Fibroblast of villous mesenchyme (primary cell): Measurements from ENCODE around the gene RAI14. TPM values are rescaled to one million over a fixed set of nuclear protein-coding genes. Genes with fewer than 3 reads are reported as not detected.
A peak's percentile ranks its signal among the peaks of the same experiment; 100 is the strongest.

Experiments
- DNase-seq: peaks from one replicate; pipeline ENCODE4 v3.0.0-alpha.2; 2010; ENCODE audit warnings: low read depth
- H3K4me3 ChIP-seq: 2 replicates; pipeline ENCODE4 v1.5.1; 2011; ENCODE audit warnings: low read depth, mild to moderate bottlenecking, low read length
- total RNA-seq: library from RNA; depleted of rRNA; stranded (reverse); fragments of >200 nt; gene quantifications from 2 replicates; pipeline ENCODE4 v1.2.3, GENCODE V29; 2012
- TF ChIP-seq, protein P1 (sequence below): IDR thresholded peaks from 2 replicates; pipeline ENCODE4 v1.5.1; 2012; ENCODE audit warnings: low read depth, mild to moderate bottlenecking, low read length; ENCODE audit not compliant: insufficient read depth

Gene RAI14
- total RNA-seq, 1 donor, result 291 TPM

DNA sequence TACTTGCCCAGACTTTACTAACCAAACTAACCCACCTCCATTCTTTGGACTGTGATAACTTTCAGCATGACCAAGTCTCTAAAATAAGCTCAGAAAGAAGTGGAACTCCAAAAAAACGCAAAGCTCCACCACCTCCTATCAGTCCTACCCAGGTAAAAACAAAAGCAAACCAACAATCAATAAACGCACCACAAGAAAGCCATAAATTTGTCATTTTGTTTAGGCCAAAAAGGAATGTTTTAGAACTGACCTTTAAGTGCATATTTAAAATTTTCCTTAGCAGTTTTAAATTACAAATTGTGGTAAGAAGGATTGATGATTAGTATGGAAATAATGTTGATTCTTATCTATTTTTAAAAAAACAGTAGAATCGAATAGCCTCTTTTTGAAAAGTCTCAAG is 157.4 kb downstream of the RAI14 start:
- no peak overlapping the region for H3K4me3 ChIP-seq
- DNase-seq, result no peak
- TF ChIP-seq, protein P1, sequence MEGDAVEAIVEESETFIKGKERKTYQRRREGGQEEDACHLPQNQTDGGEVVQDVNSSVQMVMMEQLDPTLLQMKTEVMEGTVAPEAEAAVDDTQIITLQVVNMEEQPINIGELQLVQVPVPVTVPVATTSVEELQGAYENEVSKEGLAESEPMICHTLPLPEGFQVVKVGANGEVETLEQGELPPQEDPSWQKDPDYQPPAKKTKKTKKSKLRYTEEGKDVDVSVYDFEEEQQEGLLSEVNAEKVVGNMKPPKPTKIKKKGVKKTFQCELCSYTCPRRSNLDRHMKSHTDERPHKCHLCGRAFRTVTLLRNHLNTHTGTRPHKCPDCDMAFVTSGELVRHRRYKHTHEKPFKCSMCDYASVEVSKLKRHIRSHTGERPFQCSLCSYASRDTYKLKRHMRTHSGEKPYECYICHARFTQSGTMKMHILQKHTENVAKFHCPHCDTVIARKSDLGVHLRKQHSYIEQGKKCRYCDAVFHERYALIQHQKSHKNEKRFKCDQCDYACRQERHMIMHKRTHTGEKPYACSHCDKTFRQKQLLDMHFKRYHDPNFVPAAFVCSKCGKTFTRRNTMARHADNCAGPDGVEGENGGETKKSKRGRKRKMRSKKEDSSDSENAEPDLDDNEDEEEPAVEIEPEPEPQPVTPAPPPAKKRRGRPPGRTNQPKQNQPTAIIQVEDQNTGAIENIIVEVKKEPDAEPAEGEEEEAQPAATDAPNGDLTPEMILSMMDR, result no peak

DNA sequence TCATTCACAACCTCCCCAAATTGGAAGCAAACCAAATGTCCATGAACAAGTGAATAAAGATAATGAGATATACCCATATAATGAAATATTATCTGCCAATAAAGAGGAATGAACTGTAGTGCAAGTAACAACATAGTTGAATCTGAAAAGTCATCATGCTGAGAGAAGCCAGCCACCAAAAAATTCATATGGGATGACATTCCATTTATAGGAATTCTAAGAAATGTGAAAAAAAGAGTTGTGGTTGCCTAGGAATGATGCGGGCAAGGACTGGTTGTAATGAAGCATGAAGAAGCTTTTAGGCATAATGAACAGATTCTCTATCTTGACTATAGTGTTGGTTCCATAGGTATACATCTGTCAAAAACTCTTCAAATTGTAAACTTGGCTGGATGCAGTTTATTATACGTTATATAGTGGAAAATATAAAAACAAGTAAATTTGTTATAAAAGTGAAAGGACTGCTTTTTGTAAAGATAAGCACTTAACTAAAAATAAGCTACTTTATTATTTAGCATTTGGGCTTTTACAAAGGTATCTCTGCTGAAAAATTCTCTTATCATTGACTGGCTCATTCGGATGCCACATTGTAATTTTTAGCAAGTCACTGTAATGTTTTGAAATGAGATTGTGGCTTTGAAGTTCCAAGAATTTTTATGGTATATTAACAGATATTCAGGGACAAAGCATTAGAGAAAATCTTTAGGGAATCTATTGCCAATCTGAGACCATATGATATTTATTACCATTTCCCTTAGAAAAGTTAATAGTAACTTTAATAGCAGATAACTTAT is 161.6 kb downstream of the RAI14 start:
- no peak overlapping the region for H3K4me3 ChIP-seq
- DNase-seq, result no peak
- TF ChIP-seq, protein P1, result no peak

DNA sequence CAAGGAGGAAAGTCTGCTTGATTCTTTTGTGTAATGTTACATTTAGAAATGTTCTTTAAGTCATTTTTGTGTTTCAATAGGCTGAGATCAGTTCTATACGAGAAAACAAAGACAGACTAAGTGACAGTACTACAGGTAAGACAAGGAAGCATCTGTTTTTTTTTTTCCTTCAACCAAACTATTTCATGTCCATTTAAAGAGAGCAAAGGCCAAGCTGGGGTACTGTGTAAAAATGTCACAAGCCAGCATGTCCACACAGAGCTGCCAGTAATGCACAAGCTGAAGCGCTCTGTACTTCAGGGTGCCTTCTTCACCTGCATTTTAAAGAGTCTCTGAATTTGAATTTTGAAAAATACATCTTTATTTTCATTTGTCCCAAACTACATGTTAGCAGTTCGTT is 162.6 kb downstream of the RAI14 start:
- TF ChIP-seq, protein P1, result no peak
- no peak overlapping the region for H3K4me3 ChIP-seq
- no peak for DNase-seq

DNA sequence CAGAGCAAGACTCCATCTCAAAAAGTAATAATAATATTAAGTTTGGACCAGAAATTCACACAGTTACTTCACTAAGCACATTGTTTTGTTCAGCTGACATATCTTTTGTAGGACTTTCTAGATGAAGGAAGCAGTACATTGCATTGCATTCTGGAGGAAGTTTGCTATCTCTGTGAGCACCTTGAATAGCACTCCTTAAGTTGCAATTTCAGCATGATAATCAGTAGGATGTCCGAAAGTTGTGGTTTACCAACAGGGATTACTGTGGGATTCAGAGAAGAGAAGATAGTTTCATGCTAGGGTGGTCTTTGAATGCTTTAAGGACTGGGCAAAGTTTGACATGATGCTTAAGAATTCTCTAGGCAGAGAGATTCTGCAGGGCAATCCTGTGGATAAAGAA is 164.5 kb downstream of the RAI14 start:
- TF ChIP-seq, protein P1, result no peak
- no peak overlapping the region for H3K4me3 ChIP-seq
- no peak for DNase-seq

DNA sequence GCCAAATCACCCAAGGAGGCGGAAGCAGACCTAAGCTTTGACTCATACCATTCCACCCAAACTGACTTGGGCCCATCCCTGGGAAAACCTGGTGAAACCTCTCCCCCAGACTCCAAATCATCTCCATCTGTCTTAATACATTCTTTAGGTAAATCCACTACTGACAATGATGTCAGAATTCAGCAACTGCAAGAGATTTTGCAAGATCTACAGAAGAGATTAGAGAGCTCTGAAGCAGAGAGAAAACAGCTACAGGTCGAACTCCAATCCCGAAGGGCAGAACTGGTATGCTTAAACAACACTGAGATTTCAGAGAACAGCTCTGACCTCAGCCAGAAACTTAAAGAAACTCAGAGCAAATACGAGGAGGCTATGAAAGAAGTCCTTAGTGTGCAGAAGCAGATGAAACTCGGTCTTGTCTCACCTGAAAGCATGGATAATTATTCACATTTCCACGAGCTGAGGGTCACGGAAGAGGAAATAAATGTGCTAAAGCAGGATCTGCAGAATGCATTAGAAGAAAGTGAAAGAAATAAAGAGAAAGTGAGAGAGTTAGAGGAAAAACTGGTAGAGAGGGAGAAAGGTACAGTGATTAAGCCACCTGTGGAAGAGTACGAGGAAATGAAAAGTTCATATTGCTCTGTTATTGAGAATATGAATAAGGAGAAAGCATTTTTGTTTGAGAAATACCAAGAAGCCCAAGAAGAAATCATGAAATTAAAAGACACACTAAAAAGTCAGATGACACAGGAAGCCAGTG is 167.0 kb downstream of the RAI14 start:
- no peak overlapping the region for H3K4me3 ChIP-seq
- TF ChIP-seq, protein P1, result no peak
- peak; percentile 83 for DNase-seq

DNA sequence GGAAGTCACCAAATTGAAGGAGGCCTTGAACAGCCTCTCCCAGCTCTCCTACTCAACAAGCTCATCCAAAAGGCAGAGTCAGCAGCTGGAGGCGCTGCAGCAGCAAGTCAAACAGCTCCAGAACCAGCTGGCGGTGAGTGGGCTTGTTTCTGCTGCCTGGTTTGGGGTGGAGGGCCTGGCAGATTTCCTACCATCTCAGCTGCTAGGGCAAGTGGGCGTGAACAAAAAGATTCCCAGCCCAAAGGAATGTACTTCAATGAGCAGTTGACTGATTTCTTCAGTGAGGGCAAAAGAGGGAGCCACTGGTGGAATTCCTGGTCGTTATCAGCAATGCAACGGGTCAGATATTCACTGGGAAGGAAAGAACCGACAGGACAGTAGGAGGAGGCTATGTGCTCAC is 170.2 kb downstream of the RAI14 start:
- H3K4me3 ChIP-seq, result no peak overlapping the region
- peak; percentile 45 for DNase-seq
- TF ChIP-seq, protein P1, result no peak
